Inflammatory macrophage (primary cell): ENCODE measurements around the gene AURKAIP1.

Experiments
- DNase-seq, 2 donors: peaks; one replicate each; pipeline ENCODE4 v3.0.0-alpha.2; 2020 to 2022

Gene AURKAIP1

DNA sequence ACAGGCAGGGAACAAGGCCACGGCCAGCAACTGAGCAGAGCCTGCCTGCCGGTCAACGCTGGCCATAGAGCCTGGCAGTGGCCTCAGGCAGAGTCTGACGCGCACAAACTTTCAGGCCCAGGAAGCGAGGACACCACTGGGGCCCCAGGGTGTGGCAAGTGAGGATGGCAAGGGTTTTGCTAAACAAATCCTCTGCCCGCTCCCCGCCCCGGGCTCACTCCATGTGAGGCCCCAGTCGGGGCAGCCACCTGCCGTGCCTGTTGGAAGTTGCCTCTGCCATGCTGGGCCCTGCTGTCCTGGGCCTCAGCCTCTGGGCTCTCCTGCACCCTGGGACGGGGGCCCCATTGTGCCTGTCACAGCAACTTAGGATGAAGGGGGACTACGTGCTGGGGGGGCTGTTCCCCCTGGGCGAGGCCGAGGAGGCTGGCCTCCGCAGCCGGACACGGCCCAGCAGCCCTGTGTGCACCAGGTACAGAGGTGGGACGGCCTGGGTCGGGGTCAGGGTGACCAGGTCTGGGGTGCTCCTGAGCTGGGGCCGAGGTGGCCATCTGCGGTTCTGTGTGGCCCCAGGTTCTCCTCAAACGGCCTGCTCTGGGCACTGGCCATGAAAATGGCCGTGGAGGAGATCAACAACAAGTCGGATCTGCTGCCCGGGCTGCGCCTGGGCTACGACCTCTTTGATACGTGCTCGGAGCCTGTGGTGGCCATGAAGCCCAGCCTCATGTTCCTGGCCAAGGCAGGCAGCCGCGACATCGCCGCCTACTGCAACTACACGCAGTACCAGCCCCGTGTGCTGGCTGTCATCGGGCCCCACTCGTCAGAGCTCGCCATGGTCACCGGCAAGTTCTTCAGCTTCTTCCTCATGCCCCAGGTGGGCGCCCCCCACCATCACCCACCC, 43.7 kb downstream of the AURKAIP1 start, which contains the start of gene TAS1R3:
Gene TAS1R3 (plus strand): TSS at position 213 of the 898 bp plus-strand sequence. CDS start 66 bp downstream, at position 279.
- no peak for DNase-seq

DNA sequence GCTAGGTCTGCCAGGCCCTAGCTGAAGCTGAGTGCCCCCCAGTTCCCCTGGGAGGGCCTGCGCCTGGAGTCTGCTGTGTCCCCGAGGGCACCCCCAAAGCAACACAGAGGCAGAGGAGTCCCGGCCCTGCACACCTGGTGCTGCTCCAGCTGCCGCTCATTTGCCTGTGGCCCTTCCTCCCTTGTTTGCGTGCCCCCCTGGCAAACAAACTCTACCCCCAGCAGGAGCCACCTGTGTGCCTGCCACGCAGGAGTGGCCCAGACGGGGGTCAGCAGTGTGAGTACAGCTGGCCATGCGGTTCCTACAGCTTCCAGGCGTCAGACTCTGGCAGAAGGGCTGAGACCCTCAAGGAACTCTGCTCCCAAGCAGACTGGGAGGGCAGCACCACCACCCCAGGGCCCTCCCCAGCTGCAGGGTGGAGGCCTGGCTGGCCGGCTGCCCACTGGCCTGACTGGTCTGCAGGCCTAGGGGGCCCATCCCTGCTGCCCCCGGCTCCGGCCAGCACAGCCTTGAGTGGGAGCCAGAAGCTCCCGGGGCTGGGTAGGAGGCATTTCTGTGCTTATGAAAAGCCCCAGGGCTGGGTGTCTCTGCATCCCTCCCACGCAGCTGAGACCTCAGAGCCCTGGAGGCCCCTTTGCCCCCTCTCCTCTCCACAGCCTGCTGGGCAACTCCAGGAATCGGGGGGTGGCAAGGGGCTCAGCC, 44.5 kb downstream of the AURKAIP1 start:
- DNase-seq: no peak

DNA sequence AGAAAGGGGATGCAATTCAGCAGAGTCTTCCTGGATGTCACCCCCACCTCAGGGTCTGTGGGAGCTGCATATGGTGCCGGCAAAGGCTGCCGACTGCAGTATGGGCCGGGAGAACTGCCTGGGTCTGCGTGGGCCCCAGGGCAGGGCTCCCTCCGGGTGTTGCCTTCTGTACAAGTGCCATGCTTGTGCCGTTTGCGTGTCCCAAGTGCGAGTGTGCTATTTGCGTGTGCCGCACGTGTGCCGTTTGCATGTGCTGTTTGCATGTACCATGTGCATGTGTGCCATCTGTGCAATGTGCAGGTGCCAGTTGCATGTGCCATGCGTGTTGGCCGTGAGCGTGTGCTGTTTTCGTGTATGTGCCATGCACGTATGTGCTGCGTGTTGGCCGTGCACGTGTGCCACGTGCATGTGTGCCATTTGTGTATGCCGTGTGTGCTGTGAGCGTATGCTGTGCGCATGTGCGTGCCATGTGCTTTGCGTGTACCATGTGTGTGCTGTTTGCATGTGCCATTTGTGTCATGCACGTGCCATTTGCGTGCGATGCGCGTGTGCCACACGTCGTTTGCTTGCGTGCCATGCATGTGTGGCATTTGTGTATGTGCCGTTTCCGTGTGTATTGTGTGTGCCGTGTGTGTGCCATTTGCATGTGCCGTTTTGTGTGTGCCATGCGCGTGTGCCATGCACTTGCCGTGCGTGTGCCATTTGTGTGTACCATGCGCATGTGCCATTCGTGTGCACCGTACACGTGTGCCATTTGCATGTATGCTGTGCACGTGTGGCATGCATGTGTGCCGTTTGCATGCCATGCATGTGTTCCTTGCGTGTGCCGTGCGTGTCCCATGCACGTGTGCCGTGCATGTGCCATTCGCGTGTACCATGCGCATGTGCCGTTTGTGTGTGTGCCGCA, 45.5 kb downstream of the AURKAIP1 start:
- DNase-seq: no peak

DNA sequence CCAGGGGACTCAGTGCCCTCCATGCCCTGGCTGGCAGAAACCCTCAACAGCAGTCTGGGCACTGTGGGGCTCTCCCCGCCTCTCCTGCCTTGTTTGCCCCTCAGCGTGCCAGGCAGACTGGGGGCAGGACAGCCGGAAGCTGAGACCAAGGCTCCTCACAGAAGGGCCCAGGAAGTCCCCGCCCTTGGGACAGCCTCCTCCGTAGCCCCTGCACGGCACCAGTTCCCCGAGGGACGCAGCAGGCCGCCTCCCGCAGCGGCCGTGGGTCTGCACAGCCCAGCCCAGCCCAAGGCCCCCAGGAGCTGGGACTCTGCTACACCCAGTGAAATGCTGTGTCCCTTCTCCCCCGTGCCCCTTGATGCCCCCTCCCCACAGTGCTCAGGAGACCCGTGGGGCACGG, 46.8 kb downstream of the AURKAIP1 start:
- DNase-seq: no peak

DNA sequence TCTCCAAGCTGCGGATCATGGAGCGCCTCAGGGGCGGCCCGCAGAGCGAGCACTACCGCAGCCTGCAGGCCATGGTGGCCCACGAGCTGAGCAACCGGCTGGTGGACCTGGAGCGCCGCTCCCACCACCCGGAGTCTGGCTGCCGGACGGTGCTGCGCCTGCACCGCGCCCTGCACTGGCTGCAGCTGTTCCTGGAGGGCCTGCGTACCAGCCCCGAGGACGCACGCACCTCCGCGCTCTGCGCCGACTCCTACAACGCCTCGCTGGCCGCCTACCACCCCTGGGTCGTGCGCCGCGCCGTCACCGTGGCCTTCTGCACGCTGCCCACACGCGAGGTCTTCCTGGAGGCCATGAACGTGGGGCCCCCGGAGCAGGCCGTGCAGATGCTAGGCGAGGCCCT, 47.7 kb downstream of the AURKAIP1 start:
- DNase-seq: no peak

DNA sequence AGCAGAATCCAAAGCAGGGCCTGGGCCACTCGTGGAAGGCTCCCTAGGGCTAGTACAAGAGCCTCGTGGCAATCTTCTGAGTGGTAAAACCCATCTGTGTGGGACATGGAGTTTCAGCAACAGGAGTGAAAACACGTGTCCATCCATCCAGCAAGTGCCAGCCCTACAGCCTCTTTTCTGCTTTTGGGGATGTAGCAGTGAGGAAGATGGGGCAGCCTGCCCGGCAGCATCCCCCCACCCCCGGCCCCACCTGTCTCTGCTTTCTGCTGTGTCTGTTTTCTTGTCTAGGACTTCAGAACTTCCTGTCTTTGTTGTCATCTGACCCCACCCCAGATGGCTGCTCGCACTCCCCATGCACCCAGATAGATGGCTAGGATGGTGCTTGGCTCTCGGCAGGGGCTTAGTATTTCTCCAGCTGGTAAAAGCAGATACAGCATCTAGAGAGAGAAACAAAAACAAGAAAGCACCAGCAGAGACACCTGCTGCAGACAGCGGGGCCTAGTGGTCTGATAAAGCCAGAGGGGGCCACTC, 48.9 kb downstream of the AURKAIP1 start:
- DNase-seq: no peak

DNA sequence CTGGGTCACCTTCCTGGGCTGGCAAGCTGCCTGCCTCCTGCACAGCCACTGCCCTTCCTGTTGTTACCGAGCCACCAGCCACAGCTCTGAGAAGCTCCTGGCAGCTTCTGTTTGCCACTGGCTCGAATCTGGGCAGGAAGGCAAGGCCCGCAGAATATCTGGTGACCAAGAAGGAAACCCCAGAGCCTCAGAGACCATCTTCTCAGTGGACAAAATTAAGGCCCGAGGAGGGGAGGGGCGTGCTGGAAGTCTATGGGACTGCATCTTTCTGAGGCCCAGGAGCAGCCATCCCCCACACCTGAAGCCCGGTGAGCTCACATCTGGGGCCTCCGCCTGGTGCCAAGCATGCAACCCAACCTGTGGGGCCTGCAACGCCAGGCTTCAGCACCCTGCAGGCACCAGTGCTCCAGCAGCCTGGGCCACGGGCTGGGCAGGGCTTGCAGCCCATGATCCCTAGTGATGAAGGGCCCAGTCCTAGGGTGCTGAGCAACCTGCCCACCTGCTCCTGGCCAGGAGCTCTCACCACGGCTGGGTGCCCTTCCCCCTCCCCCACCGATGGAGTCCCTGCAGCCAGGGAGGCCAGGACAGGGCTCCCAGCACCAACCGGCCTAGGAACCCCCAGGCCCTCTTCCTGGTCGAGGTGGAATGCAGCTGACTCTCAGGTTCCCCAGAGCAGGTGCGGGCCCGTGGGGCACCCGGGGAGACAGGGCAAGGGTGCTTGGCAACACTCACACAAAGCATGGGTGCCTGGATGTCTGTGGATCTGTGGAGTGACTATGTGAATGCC, 49.5 kb downstream of the AURKAIP1 start:
- DNase-seq: peak in 1 of 2 donors; percentile 15

DNA sequence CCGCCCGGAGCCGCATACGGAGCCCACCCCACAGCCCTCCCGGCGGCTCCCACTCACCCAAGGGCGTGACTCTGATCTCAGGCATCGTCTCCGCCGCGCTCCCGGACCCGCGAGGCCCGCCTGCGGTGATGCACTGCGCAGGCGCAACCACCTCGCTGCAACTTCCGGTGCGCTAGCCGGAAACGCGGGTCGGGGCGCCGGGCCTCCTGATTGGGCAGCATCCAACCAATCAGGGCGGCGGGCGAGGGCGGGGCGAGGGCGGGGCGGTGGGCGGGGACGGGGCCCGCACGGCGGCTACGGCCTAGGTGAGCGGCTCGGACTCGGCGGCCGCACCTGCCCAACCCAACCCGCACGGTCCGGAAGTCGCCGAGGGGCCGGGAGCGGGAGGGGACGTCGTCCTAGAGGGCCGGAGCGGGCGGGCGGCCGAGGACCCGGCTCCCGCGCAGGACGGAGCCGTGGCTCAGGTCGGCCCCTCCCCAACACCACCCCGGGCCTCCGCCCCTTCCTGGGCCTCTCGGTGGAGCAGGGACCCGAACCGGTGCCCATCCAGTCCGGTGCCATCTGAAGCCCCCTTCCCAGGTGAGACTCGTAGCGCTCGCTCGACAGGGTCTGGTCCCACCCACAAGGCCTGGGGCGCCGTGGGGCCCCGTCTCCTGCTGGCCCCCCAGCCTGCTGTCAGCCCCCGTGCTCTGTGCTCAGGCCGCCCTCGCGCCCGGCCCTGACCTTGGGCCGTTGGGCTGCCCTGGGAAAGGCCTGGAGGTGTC, 50.3 kb downstream of the AURKAIP1 start, which contains the start of the genes CPTP and INTS11:
Gene CPTP (plus strand): TSS at position 279 of the 764 bp plus-strand sequence. CDS start 2,109 bp downstream, outside the sequence.
Gene INTS11 (minus strand): TSS at position 137 of the 764 bp plus-strand sequence. CDS start 52 bp downstream, at position 85.
- peak; percentile 91 to 95 for DNase-seq

DNA sequence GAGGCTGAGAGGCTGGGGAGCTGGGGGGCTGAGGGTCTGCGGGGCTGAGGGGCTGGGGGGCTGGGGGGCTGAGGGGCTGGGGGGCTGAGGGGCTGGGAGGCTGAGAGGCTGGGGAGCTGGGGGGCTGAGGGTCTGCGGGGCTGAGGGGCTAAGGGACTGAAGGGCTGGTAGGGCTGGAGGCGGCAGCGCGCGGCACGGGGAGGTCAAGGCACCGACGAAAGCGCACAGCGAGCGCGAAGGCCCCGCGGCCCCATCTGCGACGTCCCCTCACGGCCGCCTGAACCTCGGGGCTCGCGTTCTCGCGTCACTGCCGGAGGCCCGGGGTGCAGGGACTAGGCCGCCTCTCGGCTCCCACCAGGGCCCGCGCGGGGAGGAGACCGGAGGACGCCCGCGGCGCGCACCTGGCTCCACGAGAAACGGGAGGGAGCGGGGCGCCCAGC, 50.9 kb downstream of the AURKAIP1 start:
- DNase-seq: no peak
